NCI-H82 treated with DMSO at 0.1 percent for 48 hours (cell line): ENCODE measurements around the gene PDZD4.

ENCODE experiments used
- DNase-seq: peaks from one replicate; lab custom pipeline; 2025; ENCODE audit not compliant: unreplicated experiment; lab: John Stamatoyannopoulos, UW

Gene PDZD4

GRCh38 chrX:153829799-153830639 lies at the start of gene PDZD4:
TSS of gene PDZD4 (minus strand) at chrX:153830544. CDS start at chrX:153830298, 246 bp downstream.
- no peak for DNase-seq

GRCh38 chrX:153879741-153880439 lies 49.5 kb upstream of the PDZD4 start:
- no peak for DNase-seq

- peak; percentile 73 for DNase-seq
These were observed 48.8 kb upstream of the PDZD4 start for GRCh38 chrX:153878969-153879653.

- DNase-seq, result no peak
These were observed 48.0 kb upstream of the PDZD4 start for GRCh38 chrX:153878345-153878744.

GRCh38 chrX:153877571-153878261 lies 47.4 kb upstream of the PDZD4 start:
- DNase-seq, result no peak

- no peak for DNase-seq
These were observed 45.8 kb upstream of the PDZD4 start for GRCh38 chrX:153876112-153876491.

- no peak for DNase-seq
These were observed 45.2 kb upstream of the PDZD4 start for GRCh38 chrX:153875391-153876111.

GRCh38 chrX:153874366-153875125 lies 44.2 kb upstream of the PDZD4 start:
- no peak for DNase-seq

- DNase-seq, result no peak
These were observed 43.7 kb upstream of the PDZD4 start for GRCh38 chrX:153874085-153874365.

GRCh38 chrX:153873282-153874084 lies 43.1 kb upstream of the PDZD4 start:
- DNase-seq, result peak; percentile 79

- no peak for DNase-seq
These were observed 41.9 kb upstream of the PDZD4 start for GRCh38 chrX:153871946-153872878.

- no peak for DNase-seq
These were observed 41.1 kb upstream of the PDZD4 start for GRCh38 chrX:153871451-153871850.

GRCh38 chrX:153870791-153871360 lies 40.5 kb upstream of the PDZD4 start:
- no peak for DNase-seq

GRCh38 chrX:153870288-153870690 lies 39.9 kb upstream of the PDZD4 start:
- no peak for DNase-seq

GRCh38 chrX:153869473-153870287 lies 39.3 kb upstream of the PDZD4 start:
- no peak for DNase-seq

- DNase-seq, result no peak
These were observed 38.5 kb upstream of the PDZD4 start for GRCh38 chrX:153868576-153869472.
